GM19455 (cell line): Measurements from ENCODE around the gene HDAC4.

ENCODE experiments used
- ATAC-seq: cut with Tn5 transposase; IDR thresholded peaks from one replicate; pipeline ENCODE4 v1.9.1; 2021; ENCODE audit not compliant: unreplicated experiment

The HDAC4 gene

GRCh38 chr2:239116456-239117246 is 284.2 kb downstream of the HDAC4 start:
- no peak for ATAC-seq

- no peak for ATAC-seq
Observed at GRCh38 chr2:239115616-239116015, 285.2 kb downstream of the HDAC4 start.

- ATAC-seq: no peak
Observed at GRCh38 chr2:239114616-239115265, 286.1 kb downstream of the HDAC4 start.

- no peak for ATAC-seq
Observed at GRCh38 chr2:239114119-239114581, 286.7 kb downstream of the HDAC4 start.

GRCh38 chr2:239113615-239114014 is 287.2 kb downstream of the HDAC4 start:
- ATAC-seq: no peak

GRCh38 chr2:239113171-239113570 is 287.6 kb downstream of the HDAC4 start:
- no peak for ATAC-seq

GRCh38 chr2:239112127-239112774 is 288.6 kb downstream of the HDAC4 start:
- no peak for ATAC-seq

GRCh38 chr2:239111401-239112100 is 289.3 kb downstream of the HDAC4 start:
- ATAC-seq: no peak

- no peak for ATAC-seq
Observed at GRCh38 chr2:239110595-239111048, 290.2 kb downstream of the HDAC4 start.

- no peak for ATAC-seq
Observed at GRCh38 chr2:239109928-239110545, 290.8 kb downstream of the HDAC4 start.

GRCh38 chr2:239109041-239109927 is 291.5 kb downstream of the HDAC4 start:
- no peak for ATAC-seq

GRCh38 chr2:239108459-239108858 is 292.4 kb downstream of the HDAC4 start:
- ATAC-seq: no peak

GRCh38 chr2:239107936-239108335 is 292.9 kb downstream of the HDAC4 start:
- no peak for ATAC-seq

GRCh38 chr2:239106966-239107365 is 293.9 kb downstream of the HDAC4 start:
- ATAC-seq: no peak

- ATAC-seq: no peak
Observed at GRCh38 chr2:239106314-239106908, 294.4 kb downstream of the HDAC4 start.

- no peak for ATAC-seq
Observed at GRCh38 chr2:239105234-239105633, 295.6 kb downstream of the HDAC4 start.

GRCh38 chr2:239104800-239105199 is 296.0 kb downstream of the HDAC4 start:
- ATAC-seq: no peak

GRCh38 chr2:239103125-239104098 is 297.4 kb downstream of the HDAC4 start:
- no peak for ATAC-seq
